H1 (cell line): ENCODE data around the gene DPM2. TPM values are rescaled to one million over a fixed set of nuclear protein-coding genes. Genes with fewer than 3 reads are reported as not detected.

Source experiments
- CTCF ChIA-PET: fragments of 300-600 bp; sonication (Branson Sonifier 250); formaldehyde crosslinking; loops from one replicate; lab custom pipeline; 2021; ENCODE audit not compliant: partially characterized antibody; lab: Charles Lee
- POLR2A ChIA-PET: fragments of 300-600 bp; sonication (Branson Sonifier 250); formaldehyde crosslinking; loops from one replicate; lab custom pipeline; 2021; ENCODE audit warnings: inconsistent platforms; ENCODE audit not compliant: partially characterized antibody; lab: Charles Lee
- DNase-seq, 2 experiments: peaks; one replicate each; pipeline versions ENCODE4 v3.0.0 to v3.0.0-alpha.2; 2010 to 2022; ENCODE audit warnings: low spot score in 2 of 2, low read depth in 1 of 2, mixed read lengths in 1 of 2
- FAIRE-seq: peaks from 2 replicates; lab custom pipeline; 2011; peaks lifted over from hg19 to GRCh38; lab: Jason Lieb, UNC
- H2AFZ ChIP-seq: 2 replicates; pipeline ENCODE4 v1.8.1; 2012; ENCODE audit warnings: low read length, inconsistent platforms
- H2AK5ac ChIP-seq: 2 replicates; pipeline ENCODE4 v1.6.1; 2013; ENCODE audit warnings: low read depth, low read length
- H2BK120ac ChIP-seq: replicated peaks from 2 replicates; pipeline ENCODE3; 2013; ENCODE audit warnings: low read depth, low read length, inconsistent platforms
- H2BK12ac ChIP-seq: 2 replicates; pipeline ENCODE4 v1.6.1; 2013; ENCODE audit warnings: low read depth, low read length
- H2BK15ac ChIP-seq: 2 replicates; pipeline ENCODE4 v1.6.1; 2013; ENCODE audit warnings: low read length
- H2BK20ac ChIP-seq: 2 replicates; pipeline ENCODE4 v1.6.1; 2013; ENCODE audit warnings: low read length
- H2BK5ac ChIP-seq: 2 replicates; pipeline ENCODE4 v1.6.1; 2013; ENCODE audit warnings: low read depth, low read length
- H3K14ac ChIP-seq: 2 replicates; pipeline ENCODE4 v1.6.1; 2013; ENCODE audit warnings: inconsistent platforms; ENCODE audit not compliant: insufficient read length
- H3K18ac ChIP-seq: 2 replicates; pipeline ENCODE4 v1.6.1; 2013; ENCODE audit warnings: low read length; ENCODE audit errors: extremely low read depth
- H3K23ac ChIP-seq: 2 replicates; pipeline ENCODE4 v1.6.1; 2013; ENCODE audit warnings: inconsistent platforms; ENCODE audit not compliant: insufficient read length
- H3K23me2 ChIP-seq: 2 replicates; pipeline ENCODE4 v1.6.1; 2013; ENCODE audit warnings: low read depth, low read length
- H3K27ac ChIP-seq: 2 replicates; pipeline ENCODE4 v1.6.1; 2011; ENCODE audit warnings: low read depth, low read length, inconsistent platforms
- H3K27me3 ChIP-seq, 4 experiments: replicated peaks in 1 of 4; 1 replicate in 1 of 4; 2 replicates in 3 of 4; pipeline versions ENCODE4 v1.6.1 to v1.8.1; 2011 to 2013; ENCODE audit warnings: low read length in 3 of 4, mild to moderate bottlenecking in 3 of 4, inconsistent platforms in 2 of 4, mixed read lengths in 2 of 4, moderate library complexity in 1 of 4; ENCODE audit not compliant: control insufficient read depth in 3 of 4, insufficient read depth in 3 of 4; ENCODE audit errors: extremely low read depth in 1 of 4
- H3K36me3 ChIP-seq, 4 experiments: 2 replicates each; pipeline versions ENCODE4 v1.6.1 to v1.8.1; 2011 to 2013; ENCODE audit warnings: mild to moderate bottlenecking in 4 of 4, low read length in 3 of 4, moderate library complexity in 2 of 4, control low read depth in 1 of 4, inconsistent platforms in 1 of 4; ENCODE audit not compliant: insufficient read depth in 4 of 4, control insufficient read depth in 2 of 4
- H3K4ac ChIP-seq: replicated peaks from 2 replicates; pipeline ENCODE3; 2013; ENCODE audit warnings: low read length, low read depth, mixed read lengths, inconsistent platforms; ENCODE audit not compliant: insufficient read length
- H3K4me1 ChIP-seq, 4 experiments: replicated peaks in 1 of 4; 1 replicate in 1 of 4; 2 replicates in 3 of 4; pipeline versions ENCODE4 v1.6.1 to v1.8.1; 2011 to 2013; ENCODE audit warnings: low read length in 3 of 4, inconsistent platforms in 2 of 4, mixed read lengths in 1 of 4; ENCODE audit not compliant: insufficient read depth in 4 of 4, control insufficient read depth in 3 of 4
- H3K4me2 ChIP-seq, 2 experiments: 2 replicates each; pipeline versions ENCODE4 v1.6.1 to v1.8.1; 2011 to 2013; ENCODE audit warnings: low read depth in 2 of 2, low read length in 2 of 2, control low read depth in 1 of 2, inconsistent platforms in 1 of 2, mild to moderate bottlenecking in 1 of 2; ENCODE audit not compliant: insufficient read depth in 1 of 2
- H3K4me3 ChIP-seq, 4 experiments: fragments of 200-600, 300-600 bp in 1 of 4; sonication (generic), shearing (Covaris generic), sonication (Bioruptor Twin) in 1 of 4; 2 replicates each; pipeline versions ENCODE4 v1.5.1 to v1.8.1; 2011 to 2016; ENCODE audit warnings: low read length in 4 of 4, low read depth in 3 of 4, control low read depth in 2 of 4, inconsistent platforms in 2 of 4, mild to moderate bottlenecking in 2 of 4, mixed read lengths in 1 of 4, moderate library complexity in 1 of 4; ENCODE audit not compliant: insufficient read depth in 2 of 4; ENCODE audit errors: extremely low read depth in 1 of 4
- H3K56ac ChIP-seq: replicated peaks from 2 replicates; pipeline ENCODE3; 2013; ENCODE audit warnings: low read depth, mild to moderate bottlenecking, mixed read lengths, low read length, inconsistent platforms; ENCODE audit not compliant: insufficient read length
- H3K79me1 ChIP-seq: 2 replicates; pipeline ENCODE4 v1.6.1; 2013; ENCODE audit warnings: low read depth, low read length, control low read depth
- H3K79me2 ChIP-seq, 2 experiments: 2 replicates each; pipeline versions ENCODE4 v1.6.1 to v1.8.1; 2012 to 2013; ENCODE audit warnings: low read length in 2 of 2, mild to moderate bottlenecking in 2 of 2, inconsistent platforms in 1 of 2; ENCODE audit not compliant: insufficient read depth in 2 of 2, control insufficient read depth in 1 of 2
- H3K9ac ChIP-seq, 4 experiments: replicated peaks in 1 of 4; 1 replicate in 1 of 4; 2 replicates in 3 of 4; pipeline versions ENCODE4 v1.6.1 to v1.8.1; 2011 to 2013; ENCODE audit warnings: low read depth in 3 of 4, low read length in 3 of 4, control low read depth in 2 of 4, mild to moderate bottlenecking in 2 of 4, moderate library complexity in 2 of 4, inconsistent platforms in 1 of 4; ENCODE audit errors: extremely low read depth in 1 of 4
- H3K9me3 ChIP-seq, 2 experiments: 2 replicates each; pipeline versions ENCODE4 v1.6.1 to v1.8.1; 2012 to 2013; ENCODE audit warnings: mild to moderate bottlenecking in 2 of 2, moderate library complexity in 2 of 2, control low read depth in 1 of 2, inconsistent platforms in 1 of 2, low read depth in 1 of 2, low read length in 1 of 2, mixed read lengths in 1 of 2; ENCODE audit not compliant: insufficient read depth in 2 of 2
- H4K20me1 ChIP-seq, 2 experiments: replicated peaks in 1 of 2; 2 replicates each; pipeline versions ENCODE3 to v1.8.1; 2011 to 2013; ENCODE audit warnings: inconsistent platforms in 2 of 2, low read length in 2 of 2, mild to moderate bottlenecking in 1 of 2; ENCODE audit not compliant: insufficient read depth in 2 of 2, control insufficient read depth in 1 of 2
- H4K5ac ChIP-seq: 2 replicates; pipeline ENCODE4 v1.6.1; 2013; ENCODE audit warnings: low read length, low read depth, mixed read lengths, inconsistent platforms; ENCODE audit not compliant: insufficient read length
- H4K8ac ChIP-seq: 2 replicates; pipeline ENCODE4 v1.8.0; 2013; ENCODE audit warnings: mild to moderate bottlenecking, moderate library complexity, low read length, inconsistent platforms; ENCODE audit not compliant: insufficient read depth; ENCODE audit errors: extremely low read depth
- H4K91ac ChIP-seq: replicated peaks from 2 replicates; pipeline ENCODE3; 2013; ENCODE audit warnings: low read length, mixed read lengths, inconsistent platforms; ENCODE audit not compliant: insufficient read length
- ATF2 ChIP-seq: IDR thresholded peaks from 2 replicates; pipeline ENCODE4 v1.6.1; 2012; ENCODE audit warnings: low read length, inconsistent platforms
- BACH1 ChIP-seq: IDR thresholded peaks from 2 replicates; pipeline ENCODE4 v1.6.1; 2012; ENCODE audit warnings: low read length, improper control_type of control experiment
- E2F6 ChIP-seq: IDR thresholded peaks from 2 replicates; pipeline ENCODE4 v1.6.1; 2012; ENCODE audit warnings: inconsistent platforms
- NRF1 ChIP-seq: IDR thresholded peaks from 2 replicates; pipeline ENCODE4 v1.6.1; 2011; ENCODE audit warnings: mild to moderate bottlenecking, low read depth, low read length, improper control_type of control experiment
- PHF8 ChIP-seq: fragments of 200-600 bp; sonication (generic); conservative IDR thresholded peaks from 2 replicates; pipeline ENCODE4 v1.7.1; 2012; ENCODE audit warnings: low read depth, mild to moderate bottlenecking, inconsistent platforms, low read length, moderate library complexity
- SIRT6 ChIP-seq: IDR thresholded peaks from one replicate; pipeline ENCODE4 v1.7.1; 2012; ENCODE audit warnings: low read length, inconsistent platforms
- WGBS, 2 experiments: shearing (Covaris generic) in 1 of 2; methylation state at CpG; one replicate each; pipeline versions ENCODE4 v1.1.6 to v1.1.7; 2013 to 2015; ENCODE audit warnings: low lambda C conversion rate in 2 of 2, mixed read lengths in 2 of 2, inconsistent platforms in 1 of 2, low coverage in 1 of 2, missing lambda C conversion rate in 1 of 2; ENCODE audit not compliant: insufficient replicate concordance in 2 of 2, insufficient coverage in 1 of 2, insufficient read length in 1 of 2; ENCODE audit errors: extremely low coverage in 1 of 2, missing lambda C conversion rate in 1 of 2; 5-methylcytosine and 5-hydroxymethylcytosine counted together
- polyA plus RNA-seq, 7 experiments: library from polyadenylated mRNA; depleted of rRNA in 3 of 7; stranded (reverse) in 5 of 7; unstranded in 2 of 7; fragments of >200 nt in 5 of 7; fragments of 200-250 nt in 2 of 7; gene quantifications; 1 replicate in 5 of 7; 2 replicates in 1 of 7; 4 replicates in 1 of 7; pipeline versions ENCODE4 v1.2.1 to v1.2.3, GENCODE V29; 2011 to 2013; ENCODE audit warnings: missing spikeins in 2 of 7, mixed read lengths in 2 of 7
- total RNA-seq: library from RNA; stranded (reverse); fragmentation: NEBNext Ultra II Directional; extraction: Animal tissue kit (Norgen Biotek cat#: 25700); gene quantifications from 2 replicates; pipeline ENCODE4 v1.2.1, GENCODE V29; 2021
- TF ChIP-seq, protein P1 (sequence below): IDR thresholded peaks from 2 replicates; pipeline ENCODE4 v1.6.1; 2011; ENCODE audit warnings: low read depth, mild to moderate bottlenecking, low read length; ENCODE audit not compliant: insufficient read depth

Gene DPM2
- total and polyA plus RNA-seq, 2 of the 8 experiments (the other 6 are each of a cell fraction or from before 2014, with no cell fraction given), result 45.4 to 95.4 TPM

DNA sequence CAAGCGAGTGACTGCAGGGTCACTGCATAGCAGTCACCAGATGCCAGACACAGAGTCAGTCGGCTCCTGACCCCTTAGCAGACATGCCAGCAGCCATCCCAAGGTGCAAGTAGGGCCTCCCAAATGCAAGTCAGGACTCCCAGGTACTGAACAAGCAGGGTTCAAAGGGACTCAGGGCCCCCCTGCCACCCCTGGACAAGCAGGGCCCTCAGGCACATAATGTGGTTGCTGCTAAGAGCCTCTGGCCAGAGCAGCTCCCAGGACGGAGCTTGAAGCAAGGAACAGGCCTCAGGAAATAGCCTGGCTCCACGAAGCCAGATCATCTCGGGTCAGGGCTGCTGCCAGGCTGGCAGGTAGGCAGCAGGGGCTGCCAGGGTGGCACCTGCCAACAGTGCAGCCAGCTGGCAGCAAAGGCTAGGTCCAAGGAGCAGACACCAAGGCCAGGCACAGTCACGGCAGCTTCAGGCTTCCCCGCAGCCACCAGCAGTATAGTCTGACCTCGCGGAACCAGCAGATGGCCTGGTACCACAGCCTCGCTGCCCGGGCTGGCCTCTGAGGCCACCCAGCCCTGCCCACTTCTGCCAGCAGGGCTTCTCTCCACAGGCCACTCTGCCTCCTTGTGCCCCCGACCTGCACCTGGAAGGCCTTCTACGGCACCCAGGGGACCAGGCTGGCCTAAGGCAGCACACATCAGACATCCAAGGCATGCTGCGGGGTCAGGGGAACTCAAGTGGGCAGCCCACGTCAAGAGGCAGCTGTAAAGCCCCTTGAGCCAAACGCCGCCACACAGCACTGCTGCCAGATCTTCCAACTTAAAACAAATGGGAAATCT lies 35.7 kb upstream of the DPM2 start:
- 88% methylated on average over 17 of the region's 17 CpGs; no CpG with 5 or more reads in 1 of the 2 experiments for WGBS, 2 experiments
- no peak for TF ChIP-seq BACH1
- no peak for TF ChIP-seq PHF8
- TF ChIP-seq SIRT6, result no peak
- TF ChIP-seq E2F6, result no peak
- TF ChIP-seq ATF2, result no peak
- TF ChIP-seq, protein P1, sequence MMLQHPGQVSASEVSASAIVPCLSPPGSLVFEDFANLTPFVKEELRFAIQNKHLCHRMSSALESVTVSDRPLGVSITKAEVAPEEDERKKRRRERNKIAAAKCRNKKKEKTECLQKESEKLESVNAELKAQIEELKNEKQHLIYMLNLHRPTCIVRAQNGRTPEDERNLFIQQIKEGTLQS, result no peak
- no peak for TF ChIP-seq NRF1

More for the DNA sequence above, 35.7 kb upstream of the DPM2 start:
- 0 out of 2 replicates have a peak overlapping the region, but pooled peaks have one; percentile 47 for H2AK5ac ChIP-seq
- no peaks in the 10 kb centered on the region for H3K27me3 ChIP-seq
- H3K9ac ChIP-seq, result no peak overlapping the region
- peaks cover 27 to 99% of the 10 kb centered on the region in 2 experiments for H3K79me2 ChIP-seq
- no peak overlapping the region for H3K23ac ChIP-seq
- DNase-seq (no peak), FAIRE-seq (no peak)
- H2AFZ ChIP-seq, result no peak overlapping the region
- no peak overlapping the region for H3K56ac ChIP-seq
- peak overlapping the region; percentile 29; the same call in 1 of the 2 replicates for H4K8ac ChIP-seq
- H2BK20ac ChIP-seq, result no peak overlapping the region
- H3K18ac ChIP-seq, result no peak overlapping the region
- H2BK12ac ChIP-seq, result 0 out of 2 replicates have a peak overlapping the region, but pooled peaks have one; percentile 27
- H2BK15ac ChIP-seq, result no peak overlapping the region
- H3K4me3 ChIP-seq, result no peak overlapping the region
- H3K4me2 ChIP-seq, result no peak overlapping the region; a peak in 1 of 4 replicates
- POLR2A ChIA-PET, result interaction anchor here (0.8 to 1.3 kb wide), 3 partner anchors 8 to 30 kb away, joined by 3 to 5 read pairs (median 3); partner anchors contain the start of gene EEIG1
- 0 out of 2 replicates have a peak overlapping the region, but pooled peaks have one; percentile 52 for H3K27ac ChIP-seq
- H2BK5ac ChIP-seq, result peak overlapping the region; percentile 60
- H4K5ac ChIP-seq, result no peak overlapping the region
- H3K23me2 ChIP-seq, result no peaks in the 10 kb centered on the region; the same call in 1 of the 2 replicates
- CTCF ChIA-PET, result interaction anchor here (0.7 to 7.6 kb wide), 8 partner anchors 10 to 151 kb away, joined by 3 to 55 read pairs (median 4); no protein-coding TSS in a partner anchor
- peaks cover 63 to 70% of the 10 kb centered on the region in 2 experiments for H4K20me1 ChIP-seq
- no peaks in the 10 kb centered on the region for H3K9me3 ChIP-seq
- no peak overlapping the region for H4K91ac ChIP-seq
- H3K4me1 ChIP-seq, result peaks cover 4 to 60% (median 48%) of the 10 kb centered on the region in 4 experiments
- H3K4ac ChIP-seq, result no peak overlapping the region
- no peak overlapping the region for H3K14ac ChIP-seq
- H3K36me3 ChIP-seq, result no peaks in the 10 kb centered on the region
- H2BK120ac ChIP-seq, result no peak overlapping the region
- H3K79me1 ChIP-seq, result peaks cover 59% of the 10 kb centered on the region
